T-helper 9 cell (primary cell): Measurements from ENCODE around the gene ARRDC3.
"Not testable (repeated sequence)": the region's sequence is repeated elsewhere in the genome, so short reads cannot be mapped to it uniquely, and the experiment has no call there.

Source experiments
- DNase-seq: peaks from one replicate; pipeline ENCODE4 v3.0.0-alpha.2; 2020

ARRDC3 gene

GRCh38 chr5:91359962-91360609 lies 23.0 kb downstream of the ARRDC3 start:
- DNase-seq = no peak

GRCh38 chr5:91357806-91358205 lies 25.3 kb downstream of the ARRDC3 start:
- DNase-seq = no peak

- DNase-seq = no peak
Measured at GRCh38 chr5:91357012-91357634, 26.0 kb downstream of the ARRDC3 start.

- DNase-seq = not testable (repeated sequence)
Measured at GRCh38 chr5:91354867-91355266, 28.2 kb downstream of the ARRDC3 start.

DNA sequence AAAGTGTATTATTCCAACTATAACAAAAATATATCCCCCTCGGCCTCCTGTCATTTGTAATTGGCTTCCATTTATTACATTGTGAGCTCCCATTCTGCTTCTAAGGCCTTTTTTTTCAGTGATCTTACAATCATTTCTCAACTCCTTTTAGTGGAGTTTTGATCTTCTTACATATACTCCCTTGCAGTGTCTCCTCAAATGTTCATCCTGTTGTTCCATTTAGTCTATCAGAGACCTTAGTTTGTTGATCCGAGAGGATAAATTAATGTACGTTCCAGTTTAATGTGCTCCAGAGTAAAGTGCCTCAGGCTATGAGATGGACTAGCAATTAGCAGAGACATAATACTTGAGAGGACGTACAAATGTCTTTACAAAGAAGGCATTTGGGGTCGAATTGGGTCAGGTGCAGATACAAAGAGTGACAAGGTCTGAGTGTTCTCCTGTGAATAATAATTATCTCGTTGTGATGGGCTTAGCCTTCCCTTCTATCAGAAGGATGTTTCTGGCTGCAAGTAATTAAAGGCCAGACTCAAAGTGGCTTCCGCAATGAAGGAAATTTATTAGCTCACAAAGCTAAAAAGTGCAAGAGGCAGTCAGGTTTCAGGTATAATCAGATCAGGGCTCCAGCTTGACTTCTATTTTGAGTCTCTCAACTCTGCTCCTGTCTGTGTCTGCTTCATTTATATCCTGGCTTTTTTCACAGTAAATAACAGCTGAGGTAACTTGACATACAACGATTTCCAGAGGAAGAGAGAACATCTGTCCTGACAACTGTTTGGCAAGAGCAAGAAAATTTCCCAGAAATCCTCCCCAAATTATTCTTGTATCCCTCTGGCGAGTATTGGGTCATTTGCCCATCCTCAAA lies 30.1 kb downstream of the ARRDC3 start:
- DNase-seq = no peak

DNA sequence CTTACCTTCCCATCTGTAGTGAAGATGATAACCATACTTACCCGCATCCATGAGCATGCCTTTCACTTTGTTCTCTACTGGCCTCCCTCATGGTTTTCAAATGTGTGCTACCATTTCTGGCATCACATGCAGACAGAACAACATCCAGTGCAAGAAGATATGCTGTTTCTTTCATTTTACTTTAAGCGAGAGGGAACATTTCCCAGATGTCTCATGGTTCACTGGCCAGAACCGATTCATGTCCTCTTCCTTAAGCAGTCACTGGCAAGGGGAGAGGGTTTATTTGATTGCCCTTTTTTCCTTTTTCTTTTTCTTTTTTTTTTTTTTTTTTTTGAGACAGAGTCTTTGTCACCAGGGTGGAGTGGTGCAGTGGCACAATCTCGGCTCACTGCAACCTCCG lies 37.7 kb downstream of the ARRDC3 start:
- DNase-seq = no peak

DNA sequence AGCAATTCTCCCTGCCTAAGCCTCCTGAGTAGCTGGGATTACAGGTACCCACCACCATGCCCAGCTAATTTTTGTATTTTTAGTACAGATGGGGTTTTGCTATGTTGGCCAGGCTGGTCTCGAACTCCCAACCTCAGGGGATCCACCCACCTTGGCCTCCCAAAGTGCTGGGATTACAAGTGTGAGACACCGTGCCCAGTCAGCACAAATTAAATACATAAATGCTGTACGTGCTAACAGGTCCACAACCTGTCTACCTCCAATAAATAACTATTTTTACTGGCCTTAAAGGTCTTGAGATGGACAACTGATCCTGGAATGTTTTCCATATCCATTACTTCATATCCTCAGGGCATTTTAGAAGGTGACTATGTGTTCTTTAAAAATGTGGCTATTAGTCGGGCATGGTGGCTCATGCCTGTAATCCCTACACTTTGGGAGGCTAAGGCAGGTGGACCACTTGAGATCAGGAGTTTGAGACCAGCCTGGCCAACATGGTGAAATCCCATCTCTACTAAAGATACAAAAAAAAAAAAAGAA lies 38.4 kb downstream of the ARRDC3 start:
- not testable (repeated sequence) for DNase-seq

- no peak for DNase-seq
Measured at GRCh38 chr5:91343916-91344315, 39.2 kb downstream of the ARRDC3 start.

- DNase-seq = not testable (repeated sequence)
Measured at GRCh38 chr5:91342931-91343330, 40.2 kb downstream of the ARRDC3 start.

- no peak for DNase-seq
Measured at GRCh38 chr5:91341154-91341553, 42.0 kb downstream of the ARRDC3 start.

DNA sequence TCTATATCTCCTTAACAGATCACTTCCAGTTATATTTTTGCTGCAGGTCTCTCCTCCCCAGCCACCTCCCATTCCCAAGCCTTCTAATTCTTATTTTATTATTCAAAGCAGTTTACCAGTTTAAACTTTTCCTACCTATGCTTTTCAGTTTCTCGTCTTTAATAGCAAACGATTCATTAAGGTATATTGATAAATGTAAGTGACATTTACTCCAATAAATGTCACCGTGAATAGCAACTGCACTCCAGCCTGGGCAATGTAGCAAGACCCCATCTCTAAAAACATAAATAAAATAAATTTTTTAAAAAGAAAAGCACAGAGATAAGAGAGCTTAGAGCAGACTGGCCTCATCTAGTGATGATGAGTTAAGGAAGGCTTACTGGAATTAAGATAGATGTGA lies 42.6 kb downstream of the ARRDC3 start:
- DNase-seq = no peak

GRCh38 chr5:91339063-91339705 lies 43.9 kb downstream of the ARRDC3 start:
- DNase-seq = no peak

DNA sequence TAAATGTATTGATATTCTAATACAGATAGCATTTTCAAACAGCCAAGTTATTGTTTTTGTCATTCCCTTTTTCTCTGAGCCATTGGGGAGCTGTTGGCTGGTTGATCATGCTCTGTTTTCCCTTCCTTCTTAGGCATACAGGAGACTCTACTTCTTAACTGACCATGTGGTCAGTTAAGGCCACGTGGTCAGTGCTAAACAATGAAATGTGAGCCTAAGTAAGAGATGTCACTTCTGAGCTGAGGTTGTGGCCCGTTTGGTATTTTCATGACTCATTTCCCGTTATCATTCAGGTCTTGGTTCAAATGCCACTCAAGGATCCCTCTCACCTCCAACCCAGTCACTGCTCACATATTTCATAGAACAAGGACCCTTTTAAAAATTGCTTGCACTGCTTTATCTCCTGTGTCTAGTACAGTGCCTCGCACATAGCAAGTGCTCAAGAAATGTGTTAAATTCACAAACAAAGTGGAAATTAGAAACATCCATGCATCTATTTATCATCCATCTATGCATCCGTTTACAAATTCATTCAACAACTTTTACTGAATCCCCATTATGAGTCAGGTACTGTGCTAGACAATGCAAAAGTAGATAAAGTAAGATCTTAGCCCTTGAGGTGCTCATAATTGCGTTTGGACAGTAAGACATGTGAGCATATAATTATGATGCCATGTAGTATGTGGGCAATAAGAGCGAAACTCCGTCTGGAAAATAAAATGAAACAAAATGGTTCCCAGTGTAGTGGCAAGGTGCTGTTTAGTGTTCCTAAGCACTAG lies 50.7 kb downstream of the ARRDC3 start:
- DNase-seq = no peak

- no peak for DNase-seq
Measured at GRCh38 chr5:91331705-91332104, 51.4 kb downstream of the ARRDC3 start.

GRCh38 chr5:91329283-91329682 lies 53.8 kb downstream of the ARRDC3 start:
- no peak for DNase-seq

GRCh38 chr5:91328743-91329142 lies 54.4 kb downstream of the ARRDC3 start:
- DNase-seq = no peak

GRCh38 chr5:91322981-91323380 lies 60.1 kb downstream of the ARRDC3 start:
- DNase-seq = not testable (repeated sequence)

DNA sequence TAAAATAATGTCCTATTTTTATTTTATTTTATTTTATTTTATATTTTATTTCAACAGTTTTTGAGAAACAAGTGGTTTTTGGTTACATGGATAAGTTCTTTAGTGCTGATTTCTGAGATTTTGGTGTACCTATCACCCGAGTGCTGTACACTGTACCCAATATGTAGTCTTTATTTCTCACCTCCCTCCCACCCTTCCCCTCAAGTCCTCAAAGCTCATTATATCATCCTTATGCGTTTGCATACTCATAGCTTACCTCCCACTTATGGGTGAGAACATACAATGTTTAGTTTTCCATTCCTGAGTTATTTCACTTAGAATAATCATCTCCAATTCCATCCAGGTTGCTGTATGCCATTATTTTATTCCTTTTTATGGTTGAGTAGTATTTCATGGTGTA lies 63.5 kb downstream of the ARRDC3 start:
- no peak for DNase-seq

GRCh38 chr5:91318724-91319123 lies 64.4 kb downstream of the ARRDC3 start:
- DNase-seq = no peak
